ENCODE measurements around the gene FLT3. TPM values are rescaled to one million over a fixed set of nuclear protein-coding genes. Genes with fewer than 3 reads are reported as not detected.

FLT3 gene
- total and polyA plus RNA-seq, 2 of the 13 experiments (the other 11 are each of a cell fraction or from before 2014, with no cell fraction given), result not detected

DNA sequence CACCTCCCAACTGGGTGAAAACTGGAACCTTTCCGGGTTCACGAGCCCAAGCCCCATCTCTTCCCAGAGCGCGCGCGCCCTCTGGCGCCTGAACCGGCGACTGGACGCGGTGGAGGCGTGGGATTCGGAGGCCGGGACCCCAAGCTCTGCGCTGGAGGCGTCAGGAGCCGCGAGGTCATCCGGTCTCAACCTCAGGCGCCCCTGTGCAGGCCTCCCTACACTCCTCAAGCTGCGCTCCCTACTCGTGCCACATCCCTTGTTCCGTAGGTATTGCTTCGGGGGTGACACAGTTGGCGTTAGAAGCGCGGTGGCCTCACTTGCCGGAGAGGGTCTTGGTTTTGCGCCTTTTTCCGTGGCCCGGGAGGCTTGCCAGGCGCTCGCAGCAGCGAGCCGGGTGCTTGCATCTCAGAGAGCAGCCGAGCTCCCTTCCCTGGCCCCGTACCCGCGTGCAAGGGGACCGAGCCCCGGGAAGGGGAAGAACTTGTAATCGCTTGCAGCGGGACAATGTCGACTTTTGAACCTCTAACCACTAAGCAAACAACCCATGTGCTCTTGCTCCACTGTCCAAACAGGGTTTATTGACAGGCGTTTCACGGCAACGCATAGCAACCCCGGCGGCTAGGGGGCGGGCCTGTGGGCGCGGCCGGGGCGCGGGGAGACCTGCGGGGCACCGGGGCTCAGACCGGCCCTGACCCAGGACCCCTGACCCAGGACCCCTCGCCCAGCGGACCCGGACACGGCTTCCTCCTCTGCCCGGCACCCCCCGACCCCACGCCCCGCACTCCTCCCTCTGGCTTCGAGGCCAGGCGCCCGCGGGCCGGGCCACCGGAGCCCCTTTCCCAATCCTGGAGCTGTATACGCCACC, 139.8 kb downstream of the FLT3 start (continued):
- TF ChIP-seq, protein P1, sequence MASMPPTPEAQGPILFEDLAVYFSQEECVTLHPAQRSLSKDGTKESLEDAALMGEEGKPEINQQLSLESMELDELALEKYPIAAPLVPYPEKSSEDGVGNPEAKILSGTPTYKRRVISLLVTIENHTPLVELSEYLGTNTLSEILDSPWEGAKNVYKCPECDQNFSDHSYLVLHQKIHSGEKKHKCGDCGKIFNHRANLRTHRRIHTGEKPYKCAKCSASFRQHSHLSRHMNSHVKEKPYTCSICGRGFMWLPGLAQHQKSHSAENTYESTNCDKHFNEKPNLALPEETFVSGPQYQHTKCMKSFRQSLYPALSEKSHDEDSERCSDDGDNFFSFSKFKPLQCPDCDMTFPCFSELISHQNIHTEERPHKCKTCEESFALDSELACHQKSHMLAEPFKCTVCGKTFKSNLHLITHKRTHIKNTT (CRISPR knock-in tag; IDR thresholded peaks at IDR 0.05), result no peak
- TF ChIP-seq ZNF253 (CRISPR knock-in tag; IDR thresholded peaks at IDR 0.05; ENCODE audit: borderline replicate concordance), result peak; percentile 93; the same call in 1 of the 2 replicates
- peak; percentile 86; the same call in 1 of the 2 replicates for TF ChIP-seq KDM4B (CRISPR knock-in tag; IDR thresholded peaks at IDR 0.05)
- no peak; the same call in 1 of the 2 replicates for TF ChIP-seq ZNF333 (CRISPR knock-in tag; IDR thresholded peaks at IDR 0.05; ENCODE audit: borderline replicate concordance)
- TF ChIP-seq, protein P2, sequence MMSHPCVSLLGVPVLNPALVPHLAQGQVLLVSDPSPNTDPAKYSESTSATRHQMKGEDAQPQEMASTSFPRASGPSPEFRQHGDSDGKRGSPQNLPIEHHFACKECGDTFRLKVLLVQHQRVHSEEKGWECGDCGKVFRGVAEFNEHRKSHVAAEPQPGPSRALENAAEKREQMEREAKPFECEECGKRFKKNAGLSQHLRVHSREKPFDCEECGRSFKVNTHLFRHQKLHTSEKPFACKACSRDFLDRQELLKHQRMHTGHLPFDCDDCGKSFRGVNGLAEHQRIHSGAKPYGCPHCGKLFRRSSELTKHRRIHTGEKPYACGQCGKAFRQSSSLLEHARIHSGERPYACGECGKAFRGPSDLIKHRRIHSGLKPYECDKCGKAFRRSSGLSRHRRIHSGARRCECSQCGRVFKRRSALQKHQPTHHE (CRISPR knock-in tag; IDR thresholded peaks at IDR 0.05; ENCODE audit: borderline replicate concordance), result no peak
- TF ChIP-seq NAIF1 (CRISPR knock-in tag; IDR thresholded peaks at IDR 0.05; ENCODE audit: borderline replicate concordance), result peak; percentile 84; the same call in 1 of the 2 replicates
- TF ChIP-seq ZMYM3 (CRISPR knock-in tag; IDR thresholded peaks at IDR 0.05), result peak; percentile 83
- TF ChIP-seq ZSCAN22 (CRISPR knock-in tag; IDR thresholded peaks at IDR 0.05), result 0 out of 2 replicates have a peak, but pooled peaks have one; percentile 47
- TF ChIP-seq ZC3H4 (CRISPR knock-in tag; IDR thresholded peaks at IDR 0.05; ENCODE audit: borderline replicate concordance), result no peak
- peak; percentile 68 for TF ChIP-seq POLR2G (IDR thresholded peaks at IDR 0.05; ENCODE audit: low read depth, low read length)
- TF ChIP-seq SSRP1 (CRISPR knock-in tag; IDR thresholded peaks at IDR 0.05), result no peak
- TF ChIP-seq ZNF17 (CRISPR knock-in tag; IDR thresholded peaks at IDR 0.05), result no peak
- TF ChIP-seq MAZ (IDR thresholded peaks at IDR 0.05; ENCODE audit: borderline replicate concordance, low read depth, low read length), result no peak; the same call in 1 of the 2 replicates
- peak; percentile 60 for TF ChIP-seq MAZ (CRISPR knock-in tag; IDR thresholded peaks at IDR 0.05; ENCODE audit: low read depth)
- peak; percentile 82 for TF ChIP-seq ONECUT2 (CRISPR knock-in tag; IDR thresholded peaks at IDR 0.05)
- TF ChIP-seq TP53 (CRISPR knock-in tag; conservative IDR thresholded peaks at IDR 0.05), result 0 out of 2 replicates have a peak, but pooled peaks have one; percentile 25
- TF ChIP-seq YY1 (IDR thresholded peaks at IDR 0.05; ENCODE audit: insufficient read depth, insufficient replicate concordance, low read depth, low read length), result no peak
- no peak for TF ChIP-seq MAFK (conservative IDR thresholded peaks at IDR 0.05 in 1 of 2, IDR thresholded peaks at IDR 0.05 in 1 of 2; ENCODE audit: low read length in 2 of 2)
- TF ChIP-seq ZNF572 (CRISPR knock-in tag; IDR thresholded peaks at IDR 0.05), result no peak
- no peak for TF ChIP-seq FOXM1 (CRISPR knock-in tag; IDR thresholded peaks at IDR 0.05)
- no peak for TF ChIP-seq ZBTB42 (CRISPR knock-in tag; IDR thresholded peaks at IDR 0.05)
- no peak for TF ChIP-seq ZNF709 (CRISPR knock-in tag; IDR thresholded peaks at IDR 0.05)
- TF ChIP-seq, protein P3, sequence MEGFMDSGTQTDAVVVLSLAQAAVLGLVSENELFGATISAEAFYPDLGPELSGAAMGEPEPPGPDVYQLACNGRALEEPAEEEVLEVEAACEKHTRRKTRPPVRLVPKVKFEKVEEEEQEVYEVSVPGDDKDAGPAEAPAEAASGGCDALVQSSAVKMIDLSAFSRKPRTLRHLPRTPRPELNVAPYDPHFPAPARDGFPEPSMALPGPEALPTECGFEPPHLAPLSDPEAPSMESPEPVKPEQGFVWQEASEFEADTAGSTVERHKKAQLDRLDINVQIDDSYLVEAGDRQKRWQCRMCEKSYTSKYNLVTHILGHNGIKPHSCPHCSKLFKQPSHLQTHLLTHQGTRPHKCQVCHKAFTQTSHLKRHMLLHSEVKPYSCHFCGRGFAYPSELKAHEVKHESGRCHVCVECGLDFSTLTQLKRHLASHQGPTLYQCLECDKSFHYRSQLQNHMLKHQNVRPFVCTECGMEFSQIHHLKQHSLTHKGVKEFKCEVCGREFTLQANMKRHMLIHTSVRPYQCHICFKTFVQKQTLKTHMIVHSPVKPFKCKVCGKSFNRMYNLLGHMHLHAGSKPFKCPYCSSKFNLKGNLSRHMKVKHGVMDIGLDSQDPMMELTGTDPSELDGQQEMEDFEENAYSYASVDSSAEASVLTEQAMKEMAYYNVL (CRISPR knock-in tag; IDR thresholded peaks at IDR 0.05; ENCODE audit: borderline replicate concordance), result peak; percentile 78; the same call in 1 of the 2 replicates
- TF ChIP-seq, protein P4, sequence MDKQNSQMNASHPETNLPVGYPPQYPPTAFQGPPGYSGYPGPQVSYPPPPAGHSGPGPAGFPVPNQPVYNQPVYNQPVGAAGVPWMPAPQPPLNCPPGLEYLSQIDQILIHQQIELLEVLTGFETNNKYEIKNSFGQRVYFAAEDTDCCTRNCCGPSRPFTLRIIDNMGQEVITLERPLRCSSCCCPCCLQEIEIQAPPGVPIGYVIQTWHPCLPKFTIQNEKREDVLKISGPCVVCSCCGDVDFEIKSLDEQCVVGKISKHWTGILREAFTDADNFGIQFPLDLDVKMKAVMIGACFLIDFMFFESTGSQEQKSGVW (CRISPR knock-in tag; IDR thresholded peaks at IDR 0.05; ENCODE audit: borderline replicate concordance), result no peak
- TF ChIP-seq ZNF615 (CRISPR knock-in tag; IDR thresholded peaks at IDR 0.05; ENCODE audit: borderline replicate concordance), result no peak
